ENCODE data around the gene SPPL2C.

- TF ChIP-seq CTCF (IDR thresholded peaks at IDR 0.05; ENCODE audit: low read length) (no peak), EZH2 (IDR thresholded peaks at IDR 0.05; ENCODE audit: borderline replicate concordance, low read length) (no peak)
Observed at GRCh38 chr17:45808845-45809244, 35.8 kb upstream of the SPPL2C start.

Measured in OCI-LY1 (cell line).